VCaP (cell line): ENCODE results near the gene CRYBG2.
A peak's percentile ranks its signal among the peaks of the same experiment; 100 is the strongest.

Experiments
- H3K27ac ChIP-seq: fragments of 450-650 bp; 2 replicates; pipeline ENCODE4 v1.5.1; 2017
- TF ChIP-seq, protein P1 (sequence below): fragments of 450-650 bp; conservative IDR thresholded peaks from 2 replicates; pipeline ENCODE4 v1.5.1; 2017; ENCODE audit warnings: mild to moderate bottlenecking, moderate library complexity

CRYBG2 gene

DNA sequence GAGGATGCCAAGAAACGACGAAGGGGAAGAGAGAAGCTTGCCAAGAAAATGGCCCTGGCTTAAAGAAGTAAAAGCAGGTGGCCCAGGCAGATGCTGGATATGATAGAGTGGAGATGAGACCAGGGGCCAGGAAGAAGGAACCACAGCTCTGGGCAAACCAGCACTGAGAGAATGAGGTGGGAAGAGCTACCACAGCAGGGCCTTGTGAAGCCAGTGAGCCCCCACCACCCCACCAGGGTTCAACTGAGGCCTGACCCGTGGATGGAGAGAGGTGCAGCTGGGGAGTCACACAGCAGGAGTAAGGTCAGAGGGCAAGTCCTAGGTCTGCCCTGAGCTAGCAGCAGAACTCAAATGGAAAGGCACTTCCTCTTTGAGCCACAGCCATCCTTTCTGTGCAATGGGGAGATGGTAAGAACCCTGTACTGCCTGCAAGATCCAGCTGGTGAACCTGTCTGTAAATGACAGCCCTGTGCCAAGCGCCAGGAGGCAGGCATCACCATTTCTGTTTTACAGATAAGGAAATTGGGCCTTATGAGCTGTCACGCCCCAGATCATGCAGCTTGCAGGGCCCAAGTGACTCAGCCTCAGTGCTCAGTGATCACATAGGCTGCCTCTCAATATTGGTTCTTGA lies 65.5 kb downstream of the CRYBG2 start:
- TF ChIP-seq, protein P1, sequence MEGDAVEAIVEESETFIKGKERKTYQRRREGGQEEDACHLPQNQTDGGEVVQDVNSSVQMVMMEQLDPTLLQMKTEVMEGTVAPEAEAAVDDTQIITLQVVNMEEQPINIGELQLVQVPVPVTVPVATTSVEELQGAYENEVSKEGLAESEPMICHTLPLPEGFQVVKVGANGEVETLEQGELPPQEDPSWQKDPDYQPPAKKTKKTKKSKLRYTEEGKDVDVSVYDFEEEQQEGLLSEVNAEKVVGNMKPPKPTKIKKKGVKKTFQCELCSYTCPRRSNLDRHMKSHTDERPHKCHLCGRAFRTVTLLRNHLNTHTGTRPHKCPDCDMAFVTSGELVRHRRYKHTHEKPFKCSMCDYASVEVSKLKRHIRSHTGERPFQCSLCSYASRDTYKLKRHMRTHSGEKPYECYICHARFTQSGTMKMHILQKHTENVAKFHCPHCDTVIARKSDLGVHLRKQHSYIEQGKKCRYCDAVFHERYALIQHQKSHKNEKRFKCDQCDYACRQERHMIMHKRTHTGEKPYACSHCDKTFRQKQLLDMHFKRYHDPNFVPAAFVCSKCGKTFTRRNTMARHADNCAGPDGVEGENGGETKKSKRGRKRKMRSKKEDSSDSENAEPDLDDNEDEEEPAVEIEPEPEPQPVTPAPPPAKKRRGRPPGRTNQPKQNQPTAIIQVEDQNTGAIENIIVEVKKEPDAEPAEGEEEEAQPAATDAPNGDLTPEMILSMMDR = no peak
- H3K27ac ChIP-seq = no peak overlapping the region

DNA sequence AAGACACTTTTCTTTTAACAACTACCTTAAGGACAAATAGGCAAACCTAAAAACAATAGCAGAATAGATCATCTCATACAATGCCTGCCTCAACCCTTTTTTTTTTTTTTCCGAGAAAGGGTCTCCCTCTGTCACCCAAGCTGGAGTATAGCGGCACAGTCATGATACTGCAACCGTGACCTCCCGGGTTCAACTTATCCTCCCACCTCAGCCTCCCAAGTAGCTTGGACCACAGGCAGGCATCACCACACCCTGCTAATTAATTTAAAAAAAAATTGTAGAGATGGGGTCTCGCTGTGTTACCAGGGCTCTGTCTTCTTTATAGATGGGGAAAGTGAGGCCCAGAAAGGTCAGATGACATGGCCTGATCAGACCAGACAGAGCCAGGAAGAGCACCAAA lies 66.1 kb downstream of the CRYBG2 start:
- TF ChIP-seq, protein P1 = no peak
- no peak overlapping the region for H3K27ac ChIP-seq

DNA sequence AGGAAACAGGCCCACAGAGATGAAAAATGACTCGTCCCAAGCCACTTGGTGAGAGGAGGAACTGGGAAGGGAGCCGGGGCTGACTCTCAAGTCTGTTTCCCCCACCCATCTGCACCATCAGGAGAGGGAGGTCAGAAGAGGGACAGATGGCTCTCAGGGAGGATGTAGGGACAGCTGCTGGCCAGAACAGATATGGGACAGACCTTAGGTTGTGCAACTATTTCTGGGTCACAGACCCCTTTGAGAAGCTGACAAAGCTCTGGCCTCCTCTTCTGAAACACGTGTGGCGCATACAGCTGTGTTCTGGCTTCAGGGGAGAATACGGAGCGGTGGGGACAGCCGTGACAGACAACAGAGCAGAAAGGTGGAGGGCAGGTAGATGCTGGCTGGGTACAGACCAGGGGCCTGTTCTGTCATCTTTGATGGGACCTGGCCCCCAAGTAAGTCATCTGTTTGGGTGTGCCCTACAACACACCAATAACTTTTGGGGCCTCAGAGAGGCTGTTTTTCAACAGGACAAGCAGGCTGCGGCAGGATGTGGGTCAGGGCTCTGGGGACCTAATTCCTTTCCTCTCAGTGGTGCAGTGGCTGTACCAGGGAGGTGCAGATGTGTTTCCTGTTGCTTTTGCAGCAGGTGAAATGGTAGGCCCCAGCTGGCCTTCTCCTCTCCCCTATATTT lies 66.8 kb downstream of the CRYBG2 start:
- TF ChIP-seq, protein P1 = no peak
- H3K27ac ChIP-seq = no peak overlapping the region

DNA sequence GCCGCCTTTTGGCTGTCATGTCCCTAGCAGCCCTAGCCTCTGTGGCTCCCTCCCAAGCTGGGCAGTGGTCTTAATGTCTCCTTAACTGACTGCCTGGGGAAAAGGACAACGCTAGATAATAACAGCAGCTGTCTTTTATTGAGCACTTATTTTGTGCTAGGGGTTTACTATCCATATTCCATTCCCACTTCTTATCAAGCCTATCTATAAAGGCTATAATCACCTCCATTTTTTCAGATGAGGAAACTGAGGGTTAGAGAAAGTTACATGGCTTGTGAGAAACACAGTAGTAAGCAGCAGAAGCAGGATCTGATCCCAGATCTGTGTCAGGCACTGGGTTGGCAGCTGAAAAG lies 67.9 kb downstream of the CRYBG2 start:
- H3K27ac ChIP-seq = no peak overlapping the region
- TF ChIP-seq, protein P1 = no peak

DNA sequence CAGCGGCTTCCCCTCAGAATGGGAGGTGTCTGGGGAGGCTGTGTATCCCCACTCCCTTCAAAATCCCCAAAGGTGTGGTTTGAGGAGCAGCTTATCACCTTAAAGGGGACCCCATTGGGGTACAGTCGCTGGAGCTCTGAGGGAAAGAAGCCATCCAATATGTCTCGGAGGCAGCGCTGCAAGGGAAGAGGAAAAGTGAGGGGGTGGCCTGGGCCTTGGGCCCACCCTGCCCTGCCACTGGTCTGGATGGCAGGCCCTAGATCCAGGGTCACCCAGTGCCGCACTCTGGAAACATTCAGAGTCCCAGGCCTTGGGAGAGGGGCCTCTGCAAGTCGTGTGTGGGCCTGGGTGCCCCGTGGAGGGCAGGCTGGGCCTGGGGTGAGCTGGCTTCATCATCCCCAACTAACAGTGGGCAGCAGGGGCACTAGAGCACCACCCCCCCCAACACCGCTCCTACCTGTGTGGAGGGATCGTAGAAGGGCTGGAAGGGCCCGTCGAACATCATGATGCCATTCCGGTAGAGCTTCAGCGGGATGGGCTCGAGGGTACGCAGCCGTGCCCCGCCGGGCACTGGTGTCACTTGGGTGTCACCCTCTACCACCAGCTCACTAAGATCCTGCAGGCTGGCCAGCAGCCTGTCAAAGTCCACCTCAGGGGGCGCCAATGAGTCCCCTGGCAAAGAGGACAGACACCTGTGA lies 68.4 kb downstream of the CRYBG2 start:
- TF ChIP-seq, protein P1 = peak; percentile 57
- H3K27ac ChIP-seq = no peak overlapping the region

DNA sequence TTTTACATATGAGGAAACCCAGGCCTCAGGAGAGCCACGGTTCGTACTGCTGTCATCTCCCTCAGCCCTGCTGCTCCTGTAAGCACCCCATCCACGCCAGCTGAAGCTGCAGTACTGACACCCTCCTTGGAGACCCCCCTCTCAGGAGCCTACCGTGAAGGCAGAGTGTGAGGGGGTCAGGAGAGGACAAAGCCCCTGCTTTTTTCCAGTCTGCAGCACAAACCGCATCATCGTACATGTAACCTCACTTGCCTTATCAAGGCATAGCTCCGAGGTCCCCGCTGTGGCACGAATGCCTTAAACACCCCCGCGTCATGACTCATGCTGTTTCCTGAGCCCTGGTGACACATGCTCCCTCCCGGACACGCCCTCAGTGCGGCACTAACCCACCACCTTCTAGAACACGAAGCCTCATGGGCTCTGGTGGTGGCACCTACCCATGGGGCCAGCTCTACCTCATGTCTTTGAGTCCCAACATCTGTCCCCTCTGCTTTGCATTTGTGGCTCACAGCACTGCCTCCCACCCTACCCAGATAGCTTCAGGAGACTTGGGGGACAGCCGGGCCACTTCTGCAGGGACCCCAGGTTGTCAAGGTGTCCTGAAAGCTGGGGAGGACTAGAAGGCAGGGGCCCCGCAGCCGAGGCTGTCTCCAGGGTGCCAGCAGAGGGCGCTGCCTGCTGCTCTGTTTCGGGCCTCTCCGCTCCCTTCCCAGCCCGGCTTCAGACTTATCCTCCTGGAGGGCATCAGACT lies 69.2 kb downstream of the CRYBG2 start:
- H3K27ac ChIP-seq = no peak overlapping the region
- TF ChIP-seq, protein P1 = peak; percentile 90
